SK-N-SH treated with all-trans-retinoic acid at 6 μM for 48 hours (cell line): ENCODE measurements around the gene HAUS8.

Source experiments
- ATAC-seq: fragments of 200-7000 bp; cut with Tn5 transposase; 3 replicates; pipeline ENCODE4 v1.9.1; 2020; ENCODE audit warnings: mild to moderate bottlenecking, moderate library complexity
- ARNTL ChIP-seq: fragments of 450-650 bp; formaldehyde crosslinking; IDR thresholded peaks from 2 replicates; pipeline ENCODE4 v1.5.0; 2020; ENCODE audit warnings: low read depth, mild to moderate bottlenecking, moderate library complexity, borderline replicate concordance
- CSDC2 ChIP-seq: fragments of 250-450 bp; sonication (Bioruptor Pico); IDR thresholded peaks from 2 replicates; pipeline ENCODE4 v1.5.0; 2020; ENCODE audit warnings: mild to moderate bottlenecking, moderate library complexity
- ESRRG ChIP-seq: fragments of 250-450 bp; sonication (Bioruptor Pico); IDR thresholded peaks from 2 replicates; pipeline ENCODE4 v1.6.1; 2021; ENCODE audit warnings: mild to moderate bottlenecking
- GLIS3 ChIP-seq: fragments of 250-450 bp; sonication (Bioruptor Pico); IDR thresholded peaks from 2 replicates; pipeline ENCODE4 v1.5.0; 2020; ENCODE audit warnings: mild to moderate bottlenecking, moderate library complexity
- ISL1 ChIP-seq: fragments of 250-450 bp; sonication (Bioruptor Pico); IDR thresholded peaks from 2 replicates; pipeline ENCODE4 v2.1.2; 2022; ENCODE audit warnings: mild to moderate bottlenecking, moderate library complexity
- OSR1 ChIP-seq: fragments of 250-450 bp; sonication (Bioruptor Pico); IDR thresholded peaks from 2 replicates; pipeline ENCODE4 v1.8.0; 2022; ENCODE audit warnings: moderate library complexity, mild to moderate bottlenecking, inconsistent platforms
- PPARA ChIP-seq: fragments of 250-450 bp; sonication (Bioruptor Pico); IDR thresholded peaks from 2 replicates; pipeline ENCODE4 v1.5.0; 2020; ENCODE audit warnings: mild to moderate bottlenecking, borderline replicate concordance
- RARB ChIP-seq: fragments of 250-450 bp; sonication (Bioruptor Pico); IDR thresholded peaks from 2 replicates; pipeline ENCODE4 v1.8.0; 2021; ENCODE audit warnings: mild to moderate bottlenecking, moderate library complexity
- SNAI2 ChIP-seq: fragments of 250-450 bp; sonication (Bioruptor Pico); IDR thresholded peaks from 2 replicates; pipeline ENCODE4 v1.5.0; 2020; ENCODE audit warnings: mild to moderate bottlenecking, moderate library complexity
- TCF4 ChIP-seq: fragments of 250-450 bp; sonication (Bioruptor Pico); IDR thresholded peaks from 2 replicates; pipeline ENCODE4 v1.8.0; 2021; ENCODE audit warnings: mild to moderate bottlenecking, moderate library complexity, borderline replicate concordance
- TOX ChIP-seq: fragments of 250-450 bp; sonication (Bioruptor Pico); IDR thresholded peaks from 2 replicates; pipeline ENCODE4 v1.8.0; 2021; ENCODE audit warnings: mild to moderate bottlenecking, moderate library complexity, borderline replicate concordance
- ZC3H10 ChIP-seq: fragments of 250-450 bp; sonication (Bioruptor Pico); IDR thresholded peaks from 2 replicates; pipeline ENCODE4 v1.5.1; 2021; ENCODE audit warnings: mild to moderate bottlenecking, moderate library complexity
- ZFP30 ChIP-seq: fragments of 450-650 bp; formaldehyde crosslinking; IDR thresholded peaks from 2 replicates; pipeline ENCODE4 v1.5.0; 2022; ENCODE audit warnings: mild to moderate bottlenecking, moderate library complexity
- ZNF565 ChIP-seq: fragments of 450-650 bp; formaldehyde crosslinking; conservative IDR thresholded peaks from 2 replicates; pipeline ENCODE4 v1.5.0; 2020; ENCODE audit warnings: low read depth, mild to moderate bottlenecking, moderate library complexity
- ZNF70 ChIP-seq: fragments of 450-650 bp; formaldehyde crosslinking; IDR thresholded peaks from 2 replicates; pipeline ENCODE4 v1.5.0; 2020; ENCODE audit warnings: mild to moderate bottlenecking, moderate library complexity
- ZNF8 ChIP-seq: fragments of 450-650 bp; formaldehyde crosslinking; IDR thresholded peaks from 2 replicates; pipeline ENCODE4 v1.5.0; 2020; ENCODE audit warnings: mild to moderate bottlenecking, moderate library complexity
- TF ChIP-seq, protein P1 (sequence below): fragments of 250-450 bp; sonication (Bioruptor Pico); IDR thresholded peaks from 2 replicates; pipeline ENCODE4 v1.8.0; 2020; ENCODE audit warnings: mild to moderate bottlenecking, moderate library complexity, borderline replicate concordance
- TF ChIP-seq, protein P2 (sequence below): fragments of 250-450 bp; sonication (Bioruptor Pico); IDR thresholded peaks from 2 replicates; pipeline ENCODE4 v1.5.1; 2021; ENCODE audit warnings: mild to moderate bottlenecking, moderate library complexity
- TF ChIP-seq, protein P3 (sequence below): fragments of 250-450 bp; sonication (Bioruptor Pico); IDR thresholded peaks from 2 replicates; pipeline ENCODE4 v1.8.0; 2021; ENCODE audit warnings: low read depth, mild to moderate bottlenecking, moderate library complexity, borderline replicate concordance
- TF ChIP-seq, protein P4 (sequence below): fragments of 250-450 bp; sonication (Bioruptor Pico); IDR thresholded peaks from 2 replicates; pipeline ENCODE4 v1.5.0; 2020; ENCODE audit warnings: mild to moderate bottlenecking, moderate library complexity

Gene HAUS8

DNA sequence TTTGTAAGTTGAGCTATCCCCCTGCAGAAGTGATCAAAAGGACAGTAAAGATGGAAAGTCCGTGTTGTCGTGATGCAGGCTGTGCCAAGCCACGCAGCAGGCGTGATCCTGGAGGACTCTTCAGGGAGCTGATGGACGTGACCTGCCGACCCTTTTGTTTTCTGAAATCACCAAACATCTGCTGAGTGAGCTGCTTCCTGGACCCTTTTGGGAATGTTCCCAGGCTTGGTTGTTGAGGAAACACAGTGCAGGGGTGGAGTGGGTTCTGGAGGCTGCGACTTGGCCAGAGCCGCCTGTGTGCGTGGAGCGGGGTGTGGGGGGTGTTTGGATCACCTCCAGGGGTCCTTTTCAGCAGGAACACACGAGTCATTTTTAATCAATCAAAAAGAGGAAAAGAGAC lies 33.3 kb downstream of the HAUS8 start:
- TF ChIP-seq RARB (no peak), ZNF565 (CRISPR knock-in tag) (no peak), ZNF8 (CRISPR knock-in tag) (no peak), ESRRG (CRISPR knock-in tag) (no peak), GLIS3 (CRISPR knock-in tag) (no peak), CSDC2 (no peak), ZC3H10 (CRISPR knock-in tag) (no peak), PPARA (CRISPR knock-in tag) (no peak)
- TF ChIP-seq, protein P1, sequence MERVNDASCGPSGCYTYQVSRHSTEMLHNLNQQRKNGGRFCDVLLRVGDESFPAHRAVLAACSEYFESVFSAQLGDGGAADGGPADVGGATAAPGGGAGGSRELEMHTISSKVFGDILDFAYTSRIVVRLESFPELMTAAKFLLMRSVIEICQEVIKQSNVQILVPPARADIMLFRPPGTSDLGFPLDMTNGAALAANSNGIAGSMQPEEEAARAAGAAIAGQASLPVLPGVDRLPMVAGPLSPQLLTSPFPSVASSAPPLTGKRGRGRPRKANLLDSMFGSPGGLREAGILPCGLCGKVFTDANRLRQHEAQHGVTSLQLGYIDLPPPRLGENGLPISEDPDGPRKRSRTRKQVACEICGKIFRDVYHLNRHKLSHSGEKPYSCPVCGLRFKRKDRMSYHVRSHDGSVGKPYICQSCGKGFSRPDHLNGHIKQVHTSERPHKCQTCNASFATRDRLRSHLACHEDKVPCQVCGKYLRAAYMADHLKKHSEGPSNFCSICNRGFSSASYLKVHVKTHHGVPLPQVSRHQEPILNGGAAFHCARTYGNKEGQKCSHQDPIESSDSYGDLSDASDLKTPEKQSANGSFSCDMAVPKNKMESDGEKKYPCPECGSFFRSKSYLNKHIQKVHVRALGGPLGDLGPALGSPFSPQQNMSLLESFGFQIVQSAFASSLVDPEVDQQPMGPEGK (CRISPR knock-in tag), result no peak
- TF ChIP-seq, all 23 proteins: peak for 0
- no peak; the same call in 2 of the 3 replicates for ATAC-seq

DNA sequence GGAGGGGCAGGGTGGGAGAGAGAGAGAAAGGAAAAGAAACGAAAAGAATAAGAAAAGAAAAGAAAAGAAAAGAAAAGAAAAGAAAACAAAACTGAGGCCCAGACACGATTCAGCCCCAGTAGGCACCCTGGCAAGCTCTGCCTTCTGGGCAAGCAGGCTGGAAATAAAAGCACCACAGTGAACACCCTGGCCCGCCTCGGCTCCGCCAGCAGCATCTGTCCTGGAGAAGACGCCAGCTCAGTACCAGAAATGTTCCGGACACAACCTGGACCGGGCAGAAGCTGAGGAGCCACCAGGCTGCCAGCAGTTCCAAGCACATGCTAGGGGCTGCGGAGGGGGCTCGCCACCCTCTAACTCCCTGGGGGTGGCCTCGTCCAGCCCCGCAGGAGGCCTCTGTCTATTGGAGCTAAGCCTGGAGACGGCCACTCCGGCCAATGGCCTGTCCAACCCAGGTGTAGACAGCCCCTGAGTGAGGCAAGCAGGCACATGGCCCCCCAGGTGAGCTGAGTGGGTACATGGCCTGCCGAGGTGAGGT lies 37.2 kb downstream of the HAUS8 start:
- TF ChIP-seq GLIS3 (CRISPR knock-in tag), result no peak
- TF ChIP-seq, all 23 proteins: peak for 0
- peak; percentile 42; the same call in 2 of the 3 replicates for ATAC-seq

DNA sequence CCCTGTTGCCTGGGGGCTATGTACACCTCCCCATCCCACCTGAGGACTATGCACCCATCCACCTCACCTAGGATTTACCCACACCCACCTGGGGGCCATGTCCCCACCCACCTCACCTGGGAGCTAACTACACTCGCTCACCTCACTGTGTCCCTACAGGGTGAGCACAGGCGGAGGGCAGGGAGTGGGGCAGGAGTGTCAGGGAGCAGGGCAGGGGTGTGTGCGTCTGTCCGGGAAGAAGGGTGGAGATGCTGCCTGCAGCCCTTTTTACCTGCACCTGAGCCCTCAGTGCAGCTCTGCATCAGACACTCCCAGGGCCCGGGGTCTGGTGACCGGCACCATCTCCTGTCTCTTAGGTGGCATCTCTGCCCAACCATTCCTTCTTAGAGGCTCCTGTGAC lies 38.1 kb downstream of the HAUS8 start:
- no peak for ATAC-seq
- no peak for TF ChIP-seq PPARA (CRISPR knock-in tag)
- no peak for TF ChIP-seq ZNF565 (CRISPR knock-in tag)
- TF ChIP-seq TCF4, result no peak
- TF ChIP-seq GLIS3 (CRISPR knock-in tag), result no peak
- TF ChIP-seq CSDC2, result no peak
- TF ChIP-seq OSR1 (CRISPR knock-in tag), result no peak
- TF ChIP-seq, protein P2, sequence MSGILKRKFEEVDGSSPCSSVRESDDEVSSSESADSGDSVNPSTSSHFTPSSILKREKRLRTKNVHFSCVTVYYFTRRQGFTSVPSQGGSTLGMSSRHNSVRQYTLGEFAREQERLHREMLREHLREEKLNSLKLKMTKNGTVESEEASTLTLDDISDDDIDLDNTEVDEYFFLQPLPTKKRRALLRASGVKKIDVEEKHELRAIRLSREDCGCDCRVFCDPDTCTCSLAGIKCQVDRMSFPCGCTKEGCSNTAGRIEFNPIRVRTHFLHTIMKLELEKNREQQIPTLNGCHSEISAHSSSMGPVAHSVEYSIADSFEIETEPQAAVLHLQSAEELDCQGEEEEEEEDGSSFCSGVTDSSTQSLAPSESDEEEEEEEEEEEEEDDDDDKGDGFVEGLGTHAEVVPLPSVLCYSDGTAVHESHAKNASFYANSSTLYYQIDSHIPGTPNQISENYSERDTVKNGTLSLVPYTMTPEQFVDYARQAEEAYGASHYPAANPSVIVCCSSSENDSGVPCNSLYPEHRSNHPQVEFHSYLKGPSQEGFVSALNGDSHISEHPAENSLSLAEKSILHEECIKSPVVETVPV (CRISPR knock-in tag), result no peak
- no peak for TF ChIP-seq ESRRG (CRISPR knock-in tag)
- TF ChIP-seq ISL1 (CRISPR knock-in tag), result no peak

DNA sequence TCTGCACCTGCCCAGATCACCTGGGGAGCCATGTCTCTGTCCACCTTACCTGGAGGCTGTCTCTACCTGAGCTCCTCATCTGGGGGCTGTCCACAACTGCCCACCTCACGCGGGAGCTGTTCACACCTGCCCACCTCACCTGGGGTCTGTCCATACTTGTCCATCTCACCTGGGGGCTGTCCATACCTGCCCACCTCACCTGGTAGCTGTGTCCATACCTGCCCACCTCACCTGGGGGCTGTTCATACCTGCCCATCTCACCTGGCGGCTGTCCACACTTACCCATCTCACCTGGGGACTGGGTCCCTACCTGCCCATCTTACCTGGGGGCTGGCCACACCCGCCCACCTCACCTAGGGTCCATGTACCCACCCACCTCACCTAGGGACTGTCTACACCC lies 38.6 kb downstream of the HAUS8 start:
- no peak for TF ChIP-seq RARB
- TF ChIP-seq, protein P3, sequence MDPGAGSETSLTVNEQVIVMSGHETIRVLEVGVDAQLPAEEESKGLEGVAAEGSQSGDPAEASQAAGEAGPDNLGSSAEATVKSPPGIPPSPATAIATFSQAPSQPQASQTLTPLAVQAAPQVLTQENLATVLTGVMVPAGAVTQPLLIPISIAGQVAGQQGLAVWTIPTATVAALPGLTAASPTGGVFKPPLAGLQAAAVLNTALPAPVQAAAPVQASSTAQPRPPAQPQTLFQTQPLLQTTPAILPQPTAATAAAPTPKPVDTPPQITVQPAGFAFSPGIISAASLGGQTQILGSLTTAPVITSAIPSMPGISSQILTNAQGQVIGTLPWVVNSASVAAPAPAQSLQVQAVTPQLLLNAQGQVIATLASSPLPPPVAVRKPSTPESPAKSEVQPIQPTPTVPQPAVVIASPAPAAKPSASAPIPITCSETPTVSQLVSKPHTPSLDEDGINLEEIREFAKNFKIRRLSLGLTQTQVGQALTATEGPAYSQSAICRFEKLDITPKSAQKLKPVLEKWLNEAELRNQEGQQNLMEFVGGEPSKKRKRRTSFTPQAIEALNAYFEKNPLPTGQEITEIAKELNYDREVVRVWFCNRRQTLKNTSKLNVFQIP (CRISPR knock-in tag), result no peak
- TF ChIP-seq, protein P2 (CRISPR knock-in tag), result no peak
- TF ChIP-seq ZNF70 (CRISPR knock-in tag), result no peak
- TF ChIP-seq ZFP30 (CRISPR knock-in tag), result no peak
- TF ChIP-seq ZC3H10 (CRISPR knock-in tag), result no peak
- ATAC-seq, result no peak

DNA sequence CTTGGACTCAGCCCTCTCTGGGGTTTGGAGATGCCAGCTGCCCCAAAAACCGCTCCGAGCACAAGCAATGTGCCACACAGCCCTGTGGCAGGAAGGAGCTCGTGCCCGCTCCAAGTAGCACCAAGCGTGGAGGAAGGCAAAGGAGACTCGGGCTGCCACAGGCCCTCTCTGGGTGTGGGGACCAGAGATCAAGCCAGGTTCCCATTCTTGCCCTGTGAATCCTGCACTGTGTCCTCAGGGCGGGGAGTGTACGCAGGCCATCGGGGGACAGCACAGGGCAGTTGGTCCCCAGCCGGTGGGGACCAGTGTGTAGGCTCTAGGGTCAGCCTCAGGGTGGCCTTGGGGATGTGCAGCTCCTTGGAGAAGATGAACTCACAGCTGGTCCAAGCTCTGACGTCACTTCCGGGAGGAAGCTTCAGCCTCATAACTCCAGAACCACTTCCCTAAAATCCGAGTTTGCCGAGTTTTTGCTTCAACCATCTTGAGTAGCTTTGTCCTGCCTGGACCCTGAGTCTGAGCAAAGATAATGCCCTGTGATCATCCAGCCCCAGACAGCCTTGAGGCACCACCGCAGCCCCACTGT lies 39.3 kb downstream of the HAUS8 start:
- ATAC-seq, result no peak
- TF ChIP-seq OSR1 (CRISPR knock-in tag), result no peak

DNA sequence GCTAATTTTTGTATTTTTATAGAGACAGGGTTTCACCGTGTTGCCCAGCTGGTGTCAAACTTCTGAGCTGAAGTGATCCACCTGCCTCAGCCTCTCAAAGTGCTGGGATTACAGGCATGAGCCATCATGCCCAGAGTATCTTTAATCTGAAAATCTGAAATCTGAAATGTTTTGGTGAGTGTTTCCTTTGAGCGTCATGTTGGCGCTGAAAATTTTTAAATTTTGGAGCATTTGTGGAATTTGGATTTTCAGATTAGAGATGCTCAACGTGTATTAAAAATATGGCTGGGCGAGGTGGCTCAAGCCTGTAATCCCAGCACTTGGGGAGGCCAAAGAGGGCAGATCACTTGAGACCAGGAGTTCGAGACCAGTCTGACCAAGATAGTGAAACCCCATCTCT lies 43.5 kb downstream of the HAUS8 start:
- ATAC-seq, result no peak
- TF ChIP-seq, protein P4, sequence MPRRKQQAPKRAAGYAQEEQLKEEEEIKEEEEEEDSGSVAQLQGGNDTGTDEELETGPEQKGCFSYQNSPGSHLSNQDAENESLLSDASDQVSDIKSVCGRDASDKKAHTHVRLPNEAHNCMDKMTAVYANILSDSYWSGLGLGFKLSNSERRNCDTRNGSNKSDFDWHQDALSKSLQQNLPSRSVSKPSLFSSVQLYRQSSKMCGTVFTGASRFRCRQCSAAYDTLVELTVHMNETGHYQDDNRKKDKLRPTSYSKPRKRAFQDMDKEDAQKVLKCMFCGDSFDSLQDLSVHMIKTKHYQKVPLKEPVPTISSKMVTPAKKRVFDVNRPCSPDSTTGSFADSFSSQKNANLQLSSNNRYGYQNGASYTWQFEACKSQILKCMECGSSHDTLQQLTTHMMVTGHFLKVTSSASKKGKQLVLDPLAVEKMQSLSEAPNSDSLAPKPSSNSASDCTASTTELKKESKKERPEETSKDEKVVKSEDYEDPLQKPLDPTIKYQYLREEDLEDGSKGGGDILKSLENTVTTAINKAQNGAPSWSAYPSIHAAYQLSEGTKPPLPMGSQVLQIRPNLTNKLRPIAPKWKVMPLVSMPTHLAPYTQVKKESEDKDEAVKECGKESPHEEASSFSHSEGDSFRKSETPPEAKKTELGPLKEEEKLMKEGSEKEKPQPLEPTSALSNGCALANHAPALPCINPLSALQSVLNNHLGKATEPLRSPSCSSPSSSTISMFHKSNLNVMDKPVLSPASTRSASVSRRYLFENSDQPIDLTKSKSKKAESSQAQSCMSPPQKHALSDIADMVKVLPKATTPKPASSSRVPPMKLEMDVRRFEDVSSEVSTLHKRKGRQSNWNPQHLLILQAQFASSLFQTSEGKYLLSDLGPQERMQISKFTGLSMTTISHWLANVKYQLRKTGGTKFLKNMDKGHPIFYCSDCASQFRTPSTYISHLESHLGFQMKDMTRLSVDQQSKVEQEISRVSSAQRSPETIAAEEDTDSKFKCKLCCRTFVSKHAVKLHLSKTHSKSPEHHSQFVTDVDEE (CRISPR knock-in tag), result no peak
- no peak for TF ChIP-seq SNAI2 (CRISPR knock-in tag)
- TF ChIP-seq, protein P1 (CRISPR knock-in tag), result no peak
- TF ChIP-seq TCF4, result no peak
- no peak for TF ChIP-seq PPARA (CRISPR knock-in tag)
- no peak for TF ChIP-seq TOX
- TF ChIP-seq RARB, result no peak
- TF ChIP-seq ZC3H10 (CRISPR knock-in tag), result no peak
- TF ChIP-seq ISL1 (CRISPR knock-in tag), result no peak
- no peak for TF ChIP-seq GLIS3 (CRISPR knock-in tag)
- TF ChIP-seq ZNF565 (CRISPR knock-in tag), result no peak
- no peak for TF ChIP-seq ARNTL (CRISPR knock-in tag)
- TF ChIP-seq ZNF8 (CRISPR knock-in tag), result no peak
- no peak for TF ChIP-seq ESRRG (CRISPR knock-in tag)
